ENCODE measurements around the gene CD83. TPM values are rescaled to one million over a fixed set of nuclear protein-coding genes. Genes with fewer than 3 reads are reported as not detected.
A peak's percentile ranks its signal among the peaks of the same experiment; 100 is the strongest.

The CD83 gene, protein sequence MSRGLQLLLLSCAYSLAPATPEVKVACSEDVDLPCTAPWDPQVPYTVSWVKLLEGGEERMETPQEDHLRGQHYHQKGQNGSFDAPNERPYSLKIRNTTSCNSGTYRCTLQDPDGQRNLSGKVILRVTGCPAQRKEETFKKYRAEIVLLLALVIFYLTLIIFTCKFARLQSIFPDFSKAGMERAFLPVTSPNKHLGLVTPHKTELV
- total RNA-seq, result under 1 TPM in 3 of 4 donors, not detected in 1; 0.27 to 0.72 (median 0.56) TPM

DNA sequence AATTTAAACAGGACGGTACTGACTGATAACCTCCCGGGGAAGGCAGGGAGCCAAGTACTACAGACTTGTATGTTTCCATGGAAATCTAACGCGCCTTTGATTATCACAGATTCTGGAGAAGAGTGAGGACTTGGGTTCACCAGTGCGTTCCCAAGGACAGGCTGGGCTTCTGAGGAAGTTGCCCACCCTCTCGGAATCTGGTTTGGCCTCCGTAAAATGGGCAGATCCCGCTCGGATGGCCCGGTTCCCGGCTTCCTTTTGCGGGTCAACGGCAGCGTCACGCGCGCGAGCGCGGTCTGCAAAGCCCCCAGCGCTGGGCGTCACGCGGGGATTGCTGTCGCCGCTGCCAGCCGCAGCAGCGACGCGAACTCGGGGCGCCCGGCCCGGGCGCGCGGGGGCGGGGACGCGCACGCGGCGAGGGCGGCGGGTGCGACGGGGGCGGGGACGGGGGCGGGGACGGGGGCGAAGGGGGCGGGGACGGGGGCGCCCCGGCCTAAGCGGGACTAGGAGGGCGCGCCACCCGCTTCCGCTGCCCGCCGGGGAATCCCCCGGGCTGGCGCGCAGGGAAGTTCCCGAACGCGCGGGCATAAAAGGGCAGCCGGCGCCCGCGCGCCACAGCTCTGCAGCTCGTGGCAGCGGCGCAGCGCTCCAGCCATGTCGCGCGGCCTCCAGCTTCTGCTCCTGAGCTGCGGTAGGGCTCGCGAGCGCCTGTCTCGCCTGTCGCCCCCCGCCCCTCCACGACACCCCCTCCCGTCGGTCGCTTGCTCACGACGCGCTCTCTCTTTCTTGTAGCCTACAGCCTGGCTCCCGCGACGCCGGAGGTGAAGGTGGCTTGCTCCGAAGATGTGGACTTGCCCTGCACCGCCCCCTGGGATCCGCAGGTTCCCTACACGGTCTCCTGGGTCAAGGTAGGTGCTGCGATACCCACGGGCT, at the start of gene CD83:
TSS of gene CD83 (plus strand) at position 615 of the 933 bp plus-strand sequence. CDS start at position 655, 40 bp downstream.
- peak within 1 kb of the TSS; percentile 53 to 66 (median 64) for H3K4me3 ChIP-seq
- in situ Hi-C loops (cut with MboI; ENCODE audit: low sequenced_read_pairs in 4 of 4) (no loop called here), intact Hi-C loops (cut with DNase I; ENCODE audit: low total_unique reads) (no loop called here)
- peaks cover 5% of the 10 kb centered on the region in 2 donors for H3K4me1 ChIP-seq
- peak within 1 kb of the TSS in 2 of 4 donors; percentile 26 to 42 for H3K27ac ChIP-seq
- no peaks in the 10 kb centered on the region for H3K36me3 ChIP-seq
- DNase-seq (no peak), ATAC-seq (peak; percentile 49 to 57)
- H3K9me3 ChIP-seq, result no peaks in the 10 kb centered on the region
- TF ChIP-seq POLR2A (IDR thresholded peaks at IDR 0.05) (peak in 1 of 2 donors; percentile 54), CTCF (IDR thresholded peaks at IDR 0.05 in 4 of 5, conservative IDR thresholded peaks at IDR 0.05 in 1 of 5) (no peak)
- H3K27me3 ChIP-seq, result no peaks in the 10 kb centered on the region

DNA sequence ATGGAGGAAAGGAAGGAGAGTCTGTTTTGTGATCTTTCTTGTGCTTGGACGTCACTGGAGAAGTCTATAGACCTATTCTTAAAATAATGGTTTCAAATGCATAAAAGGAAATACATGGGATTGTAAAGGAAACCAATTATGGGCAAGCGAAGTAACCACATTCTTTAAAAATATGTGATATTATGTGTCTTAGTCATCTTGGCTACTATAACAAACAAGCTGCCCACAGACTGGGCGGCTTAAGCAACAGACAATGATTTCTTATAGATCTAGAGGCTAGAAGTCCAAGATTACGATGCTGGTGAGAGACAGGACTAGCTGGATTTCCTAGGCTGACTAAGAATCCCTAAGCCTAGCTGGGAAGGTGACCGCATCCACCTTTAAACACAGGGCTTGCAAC, 49.4 kb upstream of the CD83 start:
- H3K4me3 ChIP-seq, result no peak overlapping the region
- TF ChIP-seq POLR2A (IDR thresholded peaks at IDR 0.05) (no peak), CTCF (IDR thresholded peaks at IDR 0.05 in 4 of 5, conservative IDR thresholded peaks at IDR 0.05 in 1 of 5) (no peak)
- H3K36me3 ChIP-seq, result no peaks in the 10 kb centered on the region
- no peaks in the 10 kb centered on the region for H3K4me1 ChIP-seq
- ATAC-seq, result no peak
- intact Hi-C loops (cut with DNase I; ENCODE audit: low total_unique reads), result loop anchor here (2.0 to 5.0 kb wide), 2 partner anchors 159 to 731 kb away; no protein-coding TSS in a partner anchor
- no peak for DNase-seq
- in situ Hi-C loops (cut with MboI; ENCODE audit: low sequenced_read_pairs in 4 of 4), result loop anchor here (5.0 to 25.0 kb wide), 6 partner anchors 153 to 731 kb away; partner anchors contain the start of genes SIRT5 (in 1 of the 4) and TBC1D7 (in 1 of the 4)
- peaks cover 0 to 7% (median 0%) of the 10 kb centered on the region in 3 donors for H3K27me3 ChIP-seq
- H3K27ac ChIP-seq, result no peak overlapping the region
- no peaks in the 10 kb centered on the region for H3K9me3 ChIP-seq

GRCh38 chr6:14068623-14069022, 48.9 kb upstream of the CD83 start:
- no peaks in the 10 kb centered on the region for H3K4me1 ChIP-seq
- TF ChIP-seq CTCF (IDR thresholded peaks at IDR 0.05 in 4 of 5, conservative IDR thresholded peaks at IDR 0.05 in 1 of 5) (no peak), POLR2A (IDR thresholded peaks at IDR 0.05) (no peak)
- in situ Hi-C loops (cut with MboI; ENCODE audit: low sequenced_read_pairs in 4 of 4) (loop anchor here (5.0 to 25.0 kb wide), 6 partner anchors 154 to 731 kb away; partner anchors contain the start of genes SIRT5 (in 1 of the 4) and TBC1D7 (in 1 of the 4)), intact Hi-C loops (cut with DNase I; ENCODE audit: low total_unique reads) (loop anchor here (2.0 to 5.0 kb wide), 2 partner anchors 160 to 731 kb away; no protein-coding TSS in a partner anchor)
- H3K27ac ChIP-seq, result no peak overlapping the region
- no peaks in the 10 kb centered on the region for H3K36me3 ChIP-seq
- no peaks in the 10 kb centered on the region for H3K9me3 ChIP-seq
- H3K4me3 ChIP-seq, result no peak overlapping the region
- ATAC-seq (no peak), DNase-seq (no peak)
- peaks cover 0 to 3% (median 0%) of the 10 kb centered on the region in 3 donors for H3K27me3 ChIP-seq

- ATAC-seq (no peak), DNase-seq (no peak)
- H3K36me3 ChIP-seq, result no peaks in the 10 kb centered on the region
- in situ Hi-C loops (cut with MboI; ENCODE audit: low sequenced_read_pairs in 4 of 4), result loop anchor here in 3 of 4 donors (25.0 kb wide), 3 partner anchors 283 to 733 kb away; partner anchors contain the start of genes SIRT5 (in 1 of the 3) and TBC1D7 (in 1 of the 3)
- H3K4me1 ChIP-seq, result no peaks in the 10 kb centered on the region
- no peaks in the 10 kb centered on the region for H3K9me3 ChIP-seq
- H3K27ac ChIP-seq, result no peak overlapping the region
- no peak overlapping the region for H3K4me3 ChIP-seq
- H3K27me3 ChIP-seq, result peaks cover 0 to 3% (median 0%) of the 10 kb centered on the region in 3 donors
- intact Hi-C loops (cut with DNase I; ENCODE audit: low total_unique reads), result no loop called here
- TF ChIP-seq CTCF (IDR thresholded peaks at IDR 0.05 in 4 of 5, conservative IDR thresholded peaks at IDR 0.05 in 1 of 5) (no peak), POLR2A (IDR thresholded peaks at IDR 0.05) (no peak)
Observed at GRCh38 chr6:14070457-14070856, 47.1 kb upstream of the CD83 start.

Measured in gastrocnemius medialis (tissue), 4 donors.